ENCODE results near the gene PDE1A.
"Not testable (repeated sequence)": the region's sequence is repeated elsewhere in the genome, so short reads cannot be mapped to it uniquely, and the experiment has no call there.

Gene PDE1A

DNA sequence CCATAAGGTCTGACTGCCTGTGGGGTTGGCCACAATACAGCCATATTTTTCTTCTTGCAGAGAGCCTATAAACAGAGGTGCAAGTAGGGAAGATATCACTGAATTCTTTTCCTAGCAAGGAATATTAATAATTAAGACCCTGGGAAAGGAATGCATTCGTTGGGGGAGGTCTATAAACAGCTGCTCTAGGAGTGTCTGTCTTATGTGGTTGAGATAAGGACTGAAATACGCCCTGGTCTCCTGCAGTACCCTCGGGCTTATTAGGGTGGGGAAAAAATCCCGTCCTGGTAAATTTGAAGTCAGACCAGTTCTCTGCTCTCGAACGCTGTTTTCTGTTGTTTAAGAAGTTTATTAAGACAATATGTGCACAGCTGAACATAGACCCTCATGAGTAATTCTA is 150.2 kb downstream of the PDE1A start:
- H3K36me3 ChIP-seq (ENCODE audit: insufficient read depth, low read length); H3K4me1 ChIP-seq (ENCODE audit: insufficient read depth, low read length); H3K9ac ChIP-seq (ENCODE audit: low read depth, low read length); H3K27ac ChIP-seq (ENCODE audit: low read depth, low read length); H3K27me3 ChIP-seq (ENCODE audit: insufficient read depth, low read length); H3K4me3 ChIP-seq (ENCODE audit: low read length): not testable (repeated sequence)
- peaks cover 17% of the 10 kb centered on the region; the same call in 1 of the 2 replicates for H3K9me3 ChIP-seq (ENCODE audit: insufficient read depth, low read depth, low read length)
- WGBS = 91% methylated on average over 6 of the region's 6 CpGs

DNA sequence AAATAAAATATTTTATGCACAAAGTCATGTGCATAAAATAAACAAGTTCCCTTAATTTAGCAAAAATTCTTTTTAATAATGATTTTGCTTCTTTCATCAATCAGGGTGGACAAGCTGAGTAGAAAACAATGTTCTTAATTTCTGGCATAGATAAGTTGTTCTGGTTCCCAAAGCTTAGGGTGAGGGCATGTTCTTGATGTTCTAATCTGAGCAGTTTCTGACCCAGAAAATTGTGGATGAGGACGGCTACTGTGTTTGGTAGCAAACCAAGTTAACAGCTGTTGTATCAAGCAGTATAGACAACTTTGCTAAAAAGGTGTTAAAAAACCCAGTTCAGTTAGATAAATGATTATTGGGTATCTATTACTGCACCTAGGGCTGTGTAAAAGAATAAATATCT is 158.9 kb downstream of the PDE1A start:
- Histone ChIP-seq H3K27me3 (ENCODE audit: insufficient read depth, low read length) (no peaks in the 10 kb centered on the region), H3K4me3 (ENCODE audit: low read length) (no peak overlapping the region), H3K9ac (ENCODE audit: low read depth, low read length) (no peak overlapping the region), H3K9me3 (ENCODE audit: insufficient read depth, low read depth, low read length) (no peaks in the 10 kb centered on the region), H3K27ac (ENCODE audit: low read depth, low read length) (no peak overlapping the region), H3K36me3 (ENCODE audit: insufficient read depth, low read length) (no peaks in the 10 kb centered on the region), H3K4me1 (ENCODE audit: insufficient read depth, low read length) (no peaks in the 10 kb centered on the region)
- 97% methylated on average over 1 of the region's 1 CpG for WGBS

DNA sequence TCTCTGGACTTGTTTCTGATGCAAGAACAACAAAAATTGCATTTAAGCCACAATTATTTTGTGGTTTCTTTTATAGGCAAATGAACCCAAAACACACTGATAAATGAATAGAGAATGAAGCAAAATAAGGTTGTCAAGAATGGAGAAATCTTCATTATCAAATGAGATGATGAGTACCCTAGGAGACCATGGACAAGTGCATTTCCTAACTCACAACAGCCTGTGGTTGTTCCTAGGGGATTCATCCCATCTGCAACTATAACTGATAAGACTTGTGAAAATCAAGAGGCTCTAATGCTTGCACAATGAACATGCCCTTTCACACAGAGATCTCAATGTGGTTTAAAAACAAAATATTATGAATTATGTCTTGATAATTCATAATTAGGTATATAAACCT is 159.9 kb downstream of the PDE1A start:
- no peak overlapping the region for H3K27ac ChIP-seq (ENCODE audit: low read depth, low read length)
- H3K4me1 ChIP-seq (ENCODE audit: insufficient read depth, low read length) = no peaks in the 10 kb centered on the region
- H3K9ac ChIP-seq (ENCODE audit: low read depth, low read length) = no peak overlapping the region
- H3K4me3 ChIP-seq (ENCODE audit: low read length) = no peak overlapping the region
- H3K36me3 ChIP-seq (ENCODE audit: insufficient read depth, low read length) = no peaks in the 10 kb centered on the region
- H3K9me3 ChIP-seq (ENCODE audit: insufficient read depth, low read depth, low read length) = no peaks in the 10 kb centered on the region
- H3K27me3 ChIP-seq (ENCODE audit: insufficient read depth, low read length) = no peaks in the 10 kb centered on the region

DNA sequence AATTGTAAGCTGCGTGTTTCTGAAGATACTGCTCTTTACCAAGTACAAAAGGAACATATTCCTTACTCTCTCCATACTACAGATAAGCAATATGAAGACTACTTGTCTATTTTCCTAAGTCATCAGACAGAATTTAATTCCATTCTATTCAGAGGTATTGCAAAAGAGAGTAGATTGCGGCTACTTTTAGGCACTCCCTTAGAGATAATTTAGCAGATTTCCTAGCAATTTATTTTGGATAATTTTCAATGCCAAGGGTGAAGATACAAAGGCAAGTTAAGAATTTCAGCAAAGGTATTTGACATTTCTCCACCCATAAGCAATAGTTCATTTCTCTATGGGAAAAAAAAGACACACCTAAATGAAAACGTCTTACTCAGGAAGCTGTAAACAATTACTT is 161.1 kb downstream of the PDE1A start:
- WGBS = 100% methylated on average over 2 of the region's 3 CpGs
- no peak overlapping the region for H3K9ac ChIP-seq (ENCODE audit: low read depth, low read length)
- H3K27ac ChIP-seq (ENCODE audit: low read depth, low read length) = no peak overlapping the region
- H3K27me3 ChIP-seq (ENCODE audit: insufficient read depth, low read length) = no peaks in the 10 kb centered on the region
- no peak overlapping the region for H3K4me3 ChIP-seq (ENCODE audit: low read length)
- H3K36me3 ChIP-seq (ENCODE audit: insufficient read depth, low read length) = no peaks in the 10 kb centered on the region
- no peaks in the 10 kb centered on the region for H3K9me3 ChIP-seq (ENCODE audit: insufficient read depth, low read depth, low read length)
- no peaks in the 10 kb centered on the region for H3K4me1 ChIP-seq (ENCODE audit: insufficient read depth, low read length)

DNA sequence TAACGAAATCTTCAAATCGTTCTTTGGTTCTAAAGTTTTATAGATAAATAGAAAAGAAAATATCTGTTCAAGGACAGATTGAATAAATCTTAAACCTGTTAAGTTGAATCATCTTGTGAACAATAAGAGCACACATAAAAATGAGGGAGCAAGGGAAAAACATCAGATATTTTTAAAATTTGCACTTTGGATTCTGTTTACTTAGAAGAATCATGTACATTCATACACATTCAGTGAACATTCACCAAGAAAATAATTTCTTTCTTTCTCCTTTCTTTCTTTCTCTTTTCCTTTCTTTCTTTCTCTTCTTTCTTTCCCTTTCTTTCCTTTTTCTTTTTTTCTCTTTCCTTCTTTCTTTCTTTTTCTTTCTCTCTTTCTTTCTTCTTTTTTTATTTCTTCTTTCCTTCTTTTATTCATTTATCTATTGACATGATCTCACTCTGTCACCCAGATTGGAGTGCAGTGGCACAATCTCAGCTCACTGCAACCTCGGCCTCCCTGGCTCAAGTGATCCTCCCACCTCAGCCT is 164.9 kb downstream of the PDE1A start:
- WGBS = 96% methylated on average over 3 of the region's 3 CpGs
- Histone ChIP-seq H3K36me3 (ENCODE audit: insufficient read depth, low read length) (no peaks in the 10 kb centered on the region), H3K27ac (ENCODE audit: low read depth, low read length) (no peak overlapping the region), H3K4me1 (ENCODE audit: insufficient read depth, low read length) (peaks cover 9% of the 10 kb centered on the region; the same call in 1 of the 2 replicates), H3K4me3 (ENCODE audit: low read length) (no peak overlapping the region), H3K27me3 (ENCODE audit: insufficient read depth, low read length) (no peaks in the 10 kb centered on the region), H3K9ac (ENCODE audit: low read depth, low read length) (no peak overlapping the region), H3K9me3 (ENCODE audit: insufficient read depth, low read depth, low read length) (no peaks in the 10 kb centered on the region)

DNA sequence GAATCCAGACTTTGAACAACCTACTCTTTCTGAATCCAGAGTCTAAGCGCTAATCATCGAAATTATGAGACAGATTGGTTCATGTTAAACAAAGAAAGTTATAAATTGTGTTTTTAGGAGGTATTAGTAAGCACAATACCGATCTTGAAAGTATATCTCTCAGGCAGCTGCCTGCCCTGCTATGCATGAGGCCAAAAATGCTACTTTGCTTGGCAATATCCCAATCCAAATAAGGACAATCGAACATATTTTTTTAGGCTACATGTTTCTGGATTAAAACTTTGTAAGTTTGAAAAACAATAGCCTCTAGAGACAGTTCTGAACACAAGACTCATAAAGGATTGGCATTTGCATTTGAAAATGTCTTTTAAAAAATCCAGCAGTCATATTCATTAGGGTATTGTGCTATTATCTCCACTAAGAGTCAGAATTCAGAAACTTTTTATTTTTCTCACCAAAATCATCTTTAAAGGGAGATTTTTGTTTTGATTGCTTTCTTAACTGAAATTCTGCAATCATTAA is 167.1 kb downstream of the PDE1A start:
- Histone ChIP-seq H3K36me3 (ENCODE audit: insufficient read depth, low read length) (no peaks in the 10 kb centered on the region), H3K27me3 (ENCODE audit: insufficient read depth, low read length) (no peaks in the 10 kb centered on the region), H3K9ac (ENCODE audit: low read depth, low read length) (no peak overlapping the region), H3K27ac (ENCODE audit: low read depth, low read length) (no peak overlapping the region), H3K4me3 (ENCODE audit: low read length) (no peak overlapping the region), H3K9me3 (ENCODE audit: insufficient read depth, low read depth, low read length) (no peaks in the 10 kb centered on the region), H3K4me1 (ENCODE audit: insufficient read depth, low read length) (peaks cover 9% of the 10 kb centered on the region; the same call in 1 of the 2 replicates)
- 93% methylated on average over 4 of the region's 4 CpGs for WGBS

DNA sequence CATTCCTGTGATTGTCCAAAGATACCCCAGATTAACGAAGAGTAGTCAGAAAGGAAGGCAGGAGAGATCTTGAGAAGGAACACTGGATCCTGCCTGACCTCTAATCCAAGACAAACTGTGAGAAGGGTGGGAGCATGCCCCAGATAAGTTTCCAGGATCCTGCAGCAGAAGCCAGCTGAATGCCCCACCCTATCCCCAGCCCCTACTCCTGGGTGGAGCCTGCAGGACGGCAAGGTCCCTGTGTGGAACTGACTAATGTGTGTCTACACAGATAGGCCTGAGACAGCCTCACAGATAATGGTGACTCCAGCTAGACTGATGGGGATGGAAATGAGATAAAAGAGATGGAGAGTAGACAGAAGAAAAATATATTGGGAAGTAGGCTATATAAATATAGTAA is 174.3 kb downstream of the PDE1A start:
- H3K27ac ChIP-seq (ENCODE audit: low read depth, low read length) = no peak overlapping the region
- H3K9me3 ChIP-seq (ENCODE audit: insufficient read depth, low read depth, low read length) = no peaks in the 10 kb centered on the region
- 91% methylated on average over 2 of the region's 2 CpGs for WGBS

DNA sequence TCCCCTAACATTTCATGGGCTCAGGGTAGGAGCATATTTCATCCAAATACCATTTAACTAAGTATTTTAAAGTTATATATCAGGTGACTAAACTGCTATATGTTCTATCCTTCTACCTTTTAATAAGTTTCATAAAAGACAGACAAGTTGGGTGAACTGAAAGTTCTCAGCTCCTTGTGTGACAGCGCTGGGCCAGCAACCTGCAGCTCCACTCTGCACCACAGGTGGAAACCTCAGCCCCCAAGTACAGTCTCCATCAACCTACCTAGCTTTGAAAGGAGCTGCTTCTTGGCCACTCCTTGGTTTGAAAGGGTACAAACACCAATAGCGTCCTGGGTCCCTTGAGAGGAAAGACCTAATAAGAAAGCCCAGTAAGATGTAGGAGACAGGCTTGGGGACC is 177.9 kb downstream of the PDE1A start:
- Histone ChIP-seq H3K9me3 (ENCODE audit: insufficient read depth, low read depth, low read length) (no peaks in the 10 kb centered on the region), H3K27ac (ENCODE audit: low read depth, low read length) (no peak overlapping the region), H3K4me3 (ENCODE audit: low read length) (no peak overlapping the region), H3K27me3 (ENCODE audit: insufficient read depth, low read length) (no peaks in the 10 kb centered on the region), H3K4me1 (ENCODE audit: insufficient read depth, low read length) (no peaks in the 10 kb centered on the region), H3K9ac (ENCODE audit: low read depth, low read length) (no peak overlapping the region), H3K36me3 (ENCODE audit: insufficient read depth, low read length) (no peaks in the 10 kb centered on the region)
- WGBS = 95% methylated on average over 2 of the region's 2 CpGs

More for the DNA sequence above, 174.3 kb downstream of the PDE1A start:
- no peaks in the 10 kb centered on the region for H3K4me1 ChIP-seq (ENCODE audit: insufficient read depth, low read length)
- no peak overlapping the region for H3K4me3 ChIP-seq (ENCODE audit: low read length)
- H3K27me3 ChIP-seq (ENCODE audit: insufficient read depth, low read length) = no peaks in the 10 kb centered on the region
- no peaks in the 10 kb centered on the region for H3K36me3 ChIP-seq (ENCODE audit: insufficient read depth, low read length)
- no peak overlapping the region for H3K9ac ChIP-seq (ENCODE audit: low read depth, low read length)

DNA sequence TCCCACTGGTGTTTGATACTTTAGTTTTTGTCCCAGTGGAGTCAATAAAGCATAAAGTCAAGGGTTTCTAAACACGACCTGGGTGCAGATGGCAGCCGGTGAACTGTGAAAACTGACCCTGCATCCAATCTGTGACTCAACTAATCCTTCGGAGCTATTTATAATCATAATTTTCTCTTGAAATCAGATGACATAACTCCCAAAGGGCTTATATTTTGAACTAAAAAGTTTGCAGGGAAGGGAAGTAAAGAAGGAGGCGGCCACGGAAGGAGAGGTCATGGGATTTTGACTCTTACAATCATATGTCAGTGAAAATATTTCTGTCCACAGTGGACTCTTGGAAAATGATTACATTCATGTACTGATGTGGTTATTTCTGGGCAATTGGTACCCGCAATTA is 178.5 kb downstream of the PDE1A start:
- Histone ChIP-seq H3K9me3 (ENCODE audit: insufficient read depth, low read depth, low read length) (no peaks in the 10 kb centered on the region), H3K4me3 (ENCODE audit: low read length) (no peak overlapping the region), H3K4me1 (ENCODE audit: insufficient read depth, low read length) (no peaks in the 10 kb centered on the region), H3K27ac (ENCODE audit: low read depth, low read length) (no peak overlapping the region), H3K9ac (ENCODE audit: low read depth, low read length) (no peak overlapping the region), H3K27me3 (ENCODE audit: insufficient read depth, low read length) (no peaks in the 10 kb centered on the region), H3K36me3 (ENCODE audit: insufficient read depth, low read length) (no peaks in the 10 kb centered on the region)
- 95% methylated on average over 6 of the region's 6 CpGs for WGBS

DNA sequence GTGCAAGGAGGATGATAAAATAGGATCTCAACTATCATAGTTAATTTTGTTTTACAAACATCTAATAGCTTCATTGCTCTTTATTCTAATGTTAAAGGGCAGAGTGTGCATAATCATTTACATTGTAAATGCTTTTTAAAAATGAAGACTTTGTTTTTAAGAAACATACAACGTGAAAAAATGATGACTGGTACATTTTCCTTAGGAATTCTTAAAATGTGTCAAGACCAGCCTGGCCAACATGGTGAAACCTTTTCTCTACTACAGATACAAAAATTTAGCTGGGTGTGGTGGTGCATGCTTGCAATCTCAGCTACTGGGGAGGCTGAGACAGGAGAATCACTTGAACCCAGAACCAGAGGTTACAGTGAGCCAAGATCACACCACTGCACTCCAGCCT is 179.0 kb downstream of the PDE1A start:
- Histone ChIP-seq H3K4me3 (ENCODE audit: low read length) (no peak overlapping the region), H3K9ac (ENCODE audit: low read depth, low read length) (no peak overlapping the region), H3K27ac (ENCODE audit: low read depth, low read length) (no peak overlapping the region), H3K36me3 (ENCODE audit: insufficient read depth, low read length) (no peaks in the 10 kb centered on the region), H3K27me3 (ENCODE audit: insufficient read depth, low read length) (no peaks in the 10 kb centered on the region), H3K9me3 (ENCODE audit: insufficient read depth, low read depth, low read length) (no peaks in the 10 kb centered on the region), H3K4me1 (ENCODE audit: insufficient read depth, low read length) (0 out of 2 replicates have a peak, but pooled peaks cover 5% of the 10 kb centered on the region)
- 100% methylated on average over 1 of the region's 1 CpG for WGBS

DNA sequence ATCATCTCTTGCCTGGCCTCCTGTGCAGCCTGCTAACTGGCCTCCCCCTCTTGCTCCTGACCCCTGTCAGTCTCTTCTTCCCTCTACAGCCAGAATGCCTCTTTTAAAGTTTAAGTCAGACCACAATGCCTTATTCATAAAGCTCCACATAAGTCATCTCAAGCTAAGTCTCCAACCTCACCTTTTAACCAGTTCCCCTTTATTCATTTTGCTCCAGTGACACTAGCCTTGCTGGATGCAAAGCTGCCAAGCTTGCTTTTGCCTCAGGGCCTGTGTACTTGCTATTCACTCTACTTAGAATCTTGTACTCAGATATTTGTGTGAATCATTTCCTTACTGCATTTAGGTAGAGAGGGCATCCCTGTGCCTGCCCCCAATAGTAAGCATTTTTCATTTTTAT is 180.9 kb downstream of the PDE1A start:
- no peak overlapping the region for H3K4me3 ChIP-seq (ENCODE audit: low read length)
- no peaks in the 10 kb centered on the region for H3K9me3 ChIP-seq (ENCODE audit: insufficient read depth, low read depth, low read length)
- H3K36me3 ChIP-seq (ENCODE audit: insufficient read depth, low read length) = no peaks in the 10 kb centered on the region
- no peak overlapping the region for H3K9ac ChIP-seq (ENCODE audit: low read depth, low read length)
- H3K4me1 ChIP-seq (ENCODE audit: insufficient read depth, low read length) = peaks cover 13% of the 10 kb centered on the region; the same call in 1 of the 2 replicates
- no peak overlapping the region for H3K27ac ChIP-seq (ENCODE audit: low read depth, low read length)
- H3K27me3 ChIP-seq (ENCODE audit: insufficient read depth, low read length) = no peaks in the 10 kb centered on the region

DNA sequence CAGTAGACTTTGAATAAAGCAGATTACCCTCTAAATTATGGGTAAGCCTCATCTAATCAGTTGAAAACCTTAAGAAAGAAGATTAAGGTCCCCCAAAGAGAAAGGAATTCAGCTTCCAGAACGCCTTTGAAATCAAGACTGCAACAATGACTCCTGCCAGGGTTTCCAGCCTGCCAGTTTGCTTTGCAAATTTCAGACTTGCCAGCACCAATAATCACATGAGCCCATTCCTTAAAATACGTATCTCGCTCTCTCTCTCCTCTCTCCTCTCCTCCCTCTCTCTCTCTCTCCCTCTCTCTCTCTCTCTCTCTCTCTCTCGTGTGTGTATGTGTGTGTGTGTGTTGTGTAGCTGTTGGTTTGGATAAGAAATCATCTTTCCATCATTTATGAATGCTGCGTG is 184.2 kb downstream of the PDE1A start:
- 54% methylated on average over 3 of the region's 5 CpGs for WGBS
- Histone ChIP-seq H3K4me3 (ENCODE audit: low read length) (no peak overlapping the region), H3K4me1 (ENCODE audit: insufficient read depth, low read length) (peaks cover 14% of the 10 kb centered on the region; the same call in 1 of the 2 replicates), H3K9me3 (ENCODE audit: insufficient read depth, low read depth, low read length) (no peaks in the 10 kb centered on the region), H3K27me3 (ENCODE audit: insufficient read depth, low read length) (no peaks in the 10 kb centered on the region), H3K36me3 (ENCODE audit: insufficient read depth, low read length) (no peaks in the 10 kb centered on the region), H3K9ac (ENCODE audit: low read depth, low read length) (no peak overlapping the region), H3K27ac (ENCODE audit: low read depth, low read length) (no peak overlapping the region)

Measured in HUES64 (cell line).